Stimulated activated CD8-positive, alpha-beta memory T cell treated with anti-CD3 and anti-CD28 coated beads, Interleukin-15, amount 100 ng/mL, for 24 hours (primary cell): ENCODE data around the gene CD151.

Experiments
- DNase-seq: peaks from one replicate; pipeline ENCODE4 v3.0.0-alpha.2; 2020; ENCODE audit warnings: low read depth

Gene CD151

DNA sequence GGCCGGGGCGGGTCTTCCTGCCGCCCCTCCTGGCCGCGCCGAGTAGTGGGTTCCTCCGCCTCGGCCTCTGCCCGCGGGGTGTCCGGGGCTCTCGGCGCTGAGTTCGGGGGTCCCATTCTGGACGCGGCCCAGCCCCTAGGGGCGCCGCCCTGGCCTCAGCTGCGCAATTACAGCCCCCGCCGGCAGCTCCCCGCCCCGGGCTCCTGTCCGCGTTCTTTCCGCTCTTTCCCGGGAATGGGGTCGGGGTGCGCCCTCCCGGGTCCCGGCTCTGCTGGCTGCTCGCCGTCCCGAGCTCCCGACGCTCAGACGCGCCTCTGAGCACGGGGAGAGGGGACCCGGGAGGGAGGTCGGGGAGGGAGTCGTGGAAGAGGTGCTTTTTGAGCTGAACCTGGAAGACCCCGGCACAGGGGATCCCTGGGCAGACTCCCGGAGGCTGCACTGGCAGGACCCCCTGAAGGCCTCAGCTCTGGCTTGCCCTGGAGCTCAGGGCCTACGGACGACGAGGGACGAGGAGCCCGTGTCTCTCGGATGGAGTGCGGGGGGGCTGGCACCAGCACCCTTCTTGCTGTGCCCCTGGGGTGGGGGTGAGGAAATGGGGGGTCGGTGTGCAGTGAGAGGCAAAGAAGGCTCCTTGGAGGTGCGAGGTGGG is 10.5 kb downstream of the CD151 start:
- no peak for DNase-seq

DNA sequence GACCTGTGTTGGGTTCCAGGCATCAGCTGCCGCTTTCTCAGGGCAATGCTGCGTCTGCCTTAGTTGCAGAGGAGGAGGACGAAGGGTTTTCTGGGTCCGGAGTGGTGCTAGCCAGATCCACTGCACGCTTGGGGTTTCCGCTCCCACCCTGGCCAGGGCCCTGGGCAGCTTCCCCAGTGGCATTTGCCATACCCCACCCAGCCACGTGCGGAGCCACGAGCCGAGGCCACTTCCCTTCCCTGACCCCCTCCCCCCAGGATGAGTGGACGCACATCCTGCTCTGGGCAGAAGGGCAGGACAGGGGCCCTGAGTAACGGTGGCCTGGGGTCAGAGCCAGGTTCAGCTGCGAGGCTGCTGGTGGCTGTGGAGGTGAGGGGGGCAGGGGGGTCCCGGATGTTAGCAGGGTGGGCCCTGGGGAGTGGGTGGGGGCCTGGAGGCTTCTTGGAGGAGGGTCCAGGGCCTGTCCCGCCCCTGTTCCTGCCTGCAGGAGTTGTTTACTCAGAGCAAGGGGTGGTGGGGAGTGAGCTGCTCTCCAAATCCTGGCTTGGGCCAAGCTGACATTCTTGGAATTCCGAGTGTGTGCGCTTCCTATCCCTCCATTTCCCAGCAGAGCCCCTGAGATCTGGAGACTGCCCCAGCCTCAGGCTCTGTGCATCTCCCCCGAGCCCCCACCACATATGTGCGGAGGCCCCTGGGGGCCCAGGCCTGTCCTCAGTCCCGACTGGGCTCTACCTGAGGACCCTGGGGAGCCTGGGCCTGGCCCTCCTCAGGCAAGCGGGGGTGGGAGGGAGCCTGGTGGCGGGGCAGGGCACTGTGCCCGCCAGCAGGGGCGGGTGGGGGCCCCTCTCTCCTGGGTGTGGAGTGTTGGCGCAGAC is 11.3 kb downstream of the CD151 start:
- no peak for DNase-seq

DNA sequence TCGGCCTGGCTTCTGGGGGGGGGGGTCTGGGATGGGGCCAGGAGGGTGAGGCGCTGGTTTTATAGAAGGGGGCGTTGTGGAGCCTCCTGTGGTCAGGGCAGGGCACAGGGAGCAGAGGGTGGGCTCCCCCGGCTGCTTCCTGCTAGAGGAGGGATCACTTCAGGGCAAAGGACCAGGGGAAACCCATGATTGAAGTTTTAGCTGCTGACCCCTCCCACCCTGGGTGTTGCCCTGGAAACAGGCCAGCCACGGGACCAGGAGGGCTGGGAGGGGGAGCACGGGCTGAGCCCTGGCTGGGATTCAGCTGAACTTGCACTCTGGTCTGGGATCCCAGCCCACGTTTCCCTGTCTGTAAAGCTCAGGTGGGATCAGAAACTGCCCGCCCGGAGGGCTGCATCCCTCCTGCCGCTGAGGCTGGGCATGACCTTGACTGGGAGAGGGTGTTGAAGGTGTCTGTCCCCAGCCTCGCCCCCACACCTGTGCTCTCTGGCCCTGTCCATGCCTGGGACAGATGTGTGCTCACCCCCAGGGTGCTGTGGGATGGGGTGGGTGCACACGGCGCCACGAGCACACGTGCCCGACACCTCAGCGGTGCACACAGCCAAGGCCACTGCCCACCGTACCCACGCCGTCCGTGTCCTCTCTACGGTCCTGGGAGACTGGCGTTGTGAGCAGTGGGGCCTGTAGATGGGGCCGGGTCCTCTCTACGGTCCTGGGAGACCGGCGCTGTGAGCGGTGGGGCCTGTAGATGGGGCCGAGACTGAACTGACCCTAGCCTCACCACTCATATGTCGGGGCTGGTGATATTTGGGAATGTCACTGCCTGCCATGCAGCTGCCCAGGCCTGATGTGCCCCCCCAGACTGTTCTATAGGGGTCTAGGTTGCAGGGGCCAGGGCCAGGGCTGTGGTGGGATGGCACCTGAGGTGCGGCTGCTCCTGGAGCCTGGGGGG is 12.2 kb downstream of the CD151 start:
- DNase-seq = no peak

DNA sequence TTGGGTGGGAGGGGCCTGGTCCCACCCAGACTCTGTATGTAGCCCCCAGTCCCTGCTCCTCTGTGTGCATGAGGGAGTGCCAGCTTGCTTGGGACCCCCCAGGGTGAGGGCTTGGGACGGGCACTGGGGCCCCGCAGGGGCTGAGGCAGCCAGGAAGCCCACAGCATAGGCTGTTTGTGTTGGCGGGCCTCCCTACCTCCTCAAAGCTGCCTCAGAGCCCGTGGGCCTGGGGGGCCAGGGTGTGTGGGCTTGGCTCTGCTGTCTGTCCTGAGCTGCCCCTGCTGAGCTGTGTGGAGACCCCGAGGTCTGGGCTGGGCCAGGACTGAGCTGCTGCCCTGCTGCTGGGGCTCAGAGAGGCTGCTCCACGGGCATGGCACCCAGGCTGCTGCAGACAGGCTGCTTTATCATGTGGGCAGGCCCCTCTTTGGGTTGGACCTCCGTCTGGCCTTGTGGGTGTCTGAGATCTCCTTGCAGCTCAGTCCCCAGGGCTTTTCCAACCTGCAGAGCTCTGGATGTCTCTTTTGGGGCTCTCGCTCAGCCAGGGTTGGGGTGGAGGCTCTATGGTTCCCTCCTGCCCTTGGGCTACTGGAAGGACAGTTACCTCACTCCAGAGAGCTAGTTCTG is 13.2 kb downstream of the CD151 start:
- DNase-seq = no peak

DNA sequence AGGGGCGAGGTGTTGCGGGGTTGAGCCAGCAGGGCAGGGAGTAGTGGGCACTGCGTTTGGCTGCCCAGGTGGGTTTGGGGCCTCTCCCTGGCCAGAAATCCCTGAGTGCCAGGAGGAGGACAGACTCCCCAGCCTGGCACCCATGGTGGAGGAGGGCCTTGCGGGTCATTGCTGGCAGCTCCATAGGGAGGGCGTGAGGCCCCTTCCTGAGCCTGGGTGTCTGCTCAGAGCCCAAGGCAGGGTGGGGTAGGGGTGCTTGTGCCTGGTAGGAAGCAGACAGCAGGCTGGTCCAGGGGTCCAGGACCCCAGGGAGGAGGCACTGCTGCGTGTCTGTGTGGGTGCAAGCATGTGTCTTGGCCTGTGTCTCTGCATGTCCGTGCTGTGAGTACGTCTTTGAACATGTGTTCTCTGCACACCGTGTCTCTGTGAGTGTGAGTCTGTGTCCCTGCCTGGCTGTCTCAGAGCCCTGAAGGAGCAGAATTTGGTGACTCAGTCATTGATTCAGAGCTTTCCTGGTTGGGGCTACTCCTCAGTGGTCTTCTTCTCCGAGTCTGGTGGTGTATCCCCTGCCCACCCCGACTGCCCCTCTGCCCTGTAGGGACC is 13.8 kb downstream of the CD151 start:
- no peak for DNase-seq

DNA sequence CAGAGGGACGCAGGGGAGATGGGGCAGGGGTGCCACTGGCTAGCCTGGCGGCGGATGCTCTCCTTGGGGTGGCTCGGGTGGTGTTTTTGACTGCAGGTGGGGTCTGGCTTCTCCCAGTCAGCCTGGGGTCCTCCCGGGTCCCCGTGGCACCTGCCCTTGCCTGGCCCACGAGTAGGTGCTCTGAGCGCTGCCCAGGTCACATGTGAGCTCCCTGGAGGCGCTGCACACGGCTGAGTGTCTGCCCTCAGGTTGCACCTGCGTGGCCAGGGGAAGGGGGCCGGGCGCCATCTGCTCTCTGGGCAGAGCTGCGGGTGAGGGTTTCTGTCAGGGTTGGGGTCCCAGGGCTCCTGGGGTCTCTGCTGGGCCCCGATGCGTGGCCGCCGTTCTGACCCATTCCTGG is 15.1 kb downstream of the CD151 start:
- no peak for DNase-seq

DNA sequence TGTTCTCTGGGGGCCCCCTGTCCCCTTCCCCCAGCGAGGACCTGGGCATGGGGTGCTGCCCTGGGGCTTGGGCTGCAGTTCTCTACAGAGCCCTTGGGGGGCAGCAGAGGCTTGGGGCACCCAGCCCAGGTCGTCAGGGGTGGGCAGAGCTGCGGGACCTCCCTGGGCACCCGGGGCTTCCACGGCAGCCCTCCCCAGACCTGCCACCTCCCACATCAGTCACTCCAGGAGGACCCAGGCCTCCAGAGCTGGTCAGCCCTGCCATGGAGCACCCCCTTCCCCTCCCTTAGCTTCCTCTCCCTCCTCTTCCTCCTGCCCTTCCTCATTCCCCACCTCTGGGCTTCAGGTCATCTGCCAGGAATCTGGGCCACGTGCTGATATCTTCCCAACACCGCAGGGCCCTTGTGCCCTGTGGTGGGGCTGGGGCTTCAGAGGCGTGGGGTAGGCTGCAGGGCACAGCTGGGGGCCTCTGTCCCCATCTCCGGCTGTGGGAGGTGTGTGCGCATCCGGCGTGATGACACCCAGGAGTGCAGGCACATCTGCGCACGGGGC is 15.7 kb downstream of the CD151 start:
- DNase-seq = peak; percentile 35

DNA sequence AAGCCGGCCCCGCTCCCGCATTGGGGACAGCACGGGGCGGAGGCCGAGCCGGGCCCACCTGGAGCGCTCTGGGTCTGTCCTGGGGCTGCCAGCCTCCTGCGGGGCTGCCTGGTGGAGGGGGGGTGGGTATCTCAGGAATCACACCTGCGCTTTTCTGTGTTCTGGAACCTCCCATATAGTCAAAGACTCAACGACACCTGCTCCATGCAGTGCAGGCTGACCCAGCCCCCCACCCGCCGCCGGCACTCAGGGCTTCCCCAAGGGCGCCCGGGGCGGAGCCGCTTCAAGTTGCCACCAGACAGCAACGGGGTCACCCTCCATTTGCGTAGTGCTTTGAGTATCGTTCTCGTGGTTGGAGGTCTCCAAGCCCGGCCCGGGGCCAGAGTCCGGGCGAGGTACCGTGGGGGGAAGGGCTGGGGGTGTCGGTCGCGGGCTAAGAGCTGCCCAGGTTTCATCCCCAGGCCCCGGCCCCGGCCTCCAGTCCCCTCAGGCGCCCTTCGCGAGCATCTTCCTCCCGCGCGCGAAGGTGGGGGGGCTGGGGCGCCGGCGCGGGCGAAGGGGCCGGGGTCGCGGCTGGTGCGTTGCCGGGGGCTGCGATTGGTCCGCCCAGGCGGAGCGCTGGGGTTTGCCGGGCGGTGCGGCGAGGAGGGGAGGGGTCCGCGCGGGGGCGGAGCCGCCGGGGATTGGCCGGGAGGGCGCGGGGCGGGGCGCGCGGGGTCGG is 16.5 kb downstream of the CD151 start:
- no peak for DNase-seq

DNA sequence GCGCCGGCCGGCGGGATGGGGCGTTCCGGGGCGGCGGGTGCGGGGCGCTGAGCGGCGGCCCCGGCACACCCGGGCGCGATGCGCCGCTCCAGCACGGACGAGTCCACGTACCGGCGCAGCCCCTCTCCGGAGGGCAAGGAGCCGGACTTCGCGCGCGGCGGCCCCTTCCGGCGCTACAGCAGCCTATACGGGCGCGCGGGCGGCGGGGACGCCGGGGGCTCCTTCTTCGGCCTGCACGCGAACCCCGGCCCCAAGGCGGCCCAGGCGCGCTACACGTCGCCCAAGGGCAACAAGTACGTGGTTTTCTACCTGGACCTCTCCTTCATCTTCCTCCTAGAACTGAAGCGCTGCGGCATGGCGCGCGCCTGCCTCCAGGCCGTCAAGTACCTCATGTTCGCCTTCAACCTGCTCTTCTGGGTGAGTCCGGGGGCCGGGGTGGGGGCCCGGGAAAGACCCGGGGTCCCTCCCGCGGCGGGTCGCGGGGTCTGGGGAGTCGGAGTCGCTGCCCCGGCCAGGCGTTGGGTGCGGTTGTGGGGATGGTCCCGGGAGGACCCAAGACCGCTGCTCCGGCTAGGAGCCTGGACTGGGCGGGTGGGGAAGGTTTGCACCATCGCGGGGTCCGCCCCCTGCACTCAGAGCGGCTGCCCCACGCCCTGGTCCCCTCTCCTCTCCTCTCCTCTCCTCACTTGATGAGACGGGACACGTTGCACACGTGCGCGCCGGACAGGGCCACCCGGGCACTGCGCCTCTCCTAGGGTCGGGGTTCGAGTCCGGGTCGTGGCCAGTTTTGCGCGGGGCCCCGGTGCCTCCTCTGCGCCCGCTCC is 17.4 kb downstream of the CD151 start:
- DNase-seq = no peak

DNA sequence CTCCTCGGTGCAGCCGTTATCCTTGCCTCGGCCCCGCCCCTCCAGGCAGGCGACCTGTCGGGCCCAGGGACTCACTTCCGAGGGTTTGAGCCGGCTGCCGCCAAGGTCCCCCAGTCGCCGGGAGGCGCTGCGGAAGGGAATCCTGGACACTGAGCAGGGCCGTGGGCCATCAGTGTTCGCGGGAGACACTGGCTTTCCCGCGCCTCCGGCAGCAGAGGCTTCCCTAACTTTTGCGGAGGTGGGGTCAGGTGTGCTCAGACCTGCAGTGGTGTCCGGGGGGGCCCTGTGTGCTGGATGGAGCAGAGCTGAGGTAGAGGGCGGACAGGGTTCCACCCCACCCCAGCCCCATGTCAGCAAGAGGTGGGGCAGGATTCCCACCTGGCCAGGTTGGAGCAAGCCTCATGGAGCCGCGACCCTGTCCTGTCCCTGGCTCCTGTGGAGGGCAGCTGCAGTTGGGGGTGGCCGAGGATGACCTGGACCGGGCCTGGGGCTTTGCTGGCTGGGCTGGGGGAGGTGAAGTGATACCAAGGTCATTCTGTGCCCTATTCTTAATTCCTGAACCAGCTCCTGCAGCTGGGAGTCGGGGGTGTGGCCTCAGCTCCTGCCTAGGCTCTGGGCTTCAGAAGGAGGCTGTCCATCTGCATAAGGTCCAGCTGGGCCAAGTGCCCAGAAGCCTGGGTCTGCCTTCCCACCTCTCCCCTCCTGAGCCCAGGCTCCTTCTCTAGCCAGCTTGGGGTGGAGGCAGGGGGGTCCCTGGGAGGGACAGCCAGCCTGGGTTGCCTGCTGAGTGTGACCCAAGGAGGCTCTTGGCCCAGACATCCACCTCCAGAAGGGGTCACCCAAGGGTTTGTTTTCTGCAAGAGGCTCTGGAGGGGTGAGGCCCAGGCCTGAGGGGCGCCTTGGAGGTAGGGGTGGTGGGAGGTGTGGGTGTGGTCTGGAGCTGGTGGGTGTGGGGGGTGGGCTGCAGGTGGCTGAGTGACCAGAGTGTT is 18.3 kb downstream of the CD151 start:
- no peak for DNase-seq

DNA sequence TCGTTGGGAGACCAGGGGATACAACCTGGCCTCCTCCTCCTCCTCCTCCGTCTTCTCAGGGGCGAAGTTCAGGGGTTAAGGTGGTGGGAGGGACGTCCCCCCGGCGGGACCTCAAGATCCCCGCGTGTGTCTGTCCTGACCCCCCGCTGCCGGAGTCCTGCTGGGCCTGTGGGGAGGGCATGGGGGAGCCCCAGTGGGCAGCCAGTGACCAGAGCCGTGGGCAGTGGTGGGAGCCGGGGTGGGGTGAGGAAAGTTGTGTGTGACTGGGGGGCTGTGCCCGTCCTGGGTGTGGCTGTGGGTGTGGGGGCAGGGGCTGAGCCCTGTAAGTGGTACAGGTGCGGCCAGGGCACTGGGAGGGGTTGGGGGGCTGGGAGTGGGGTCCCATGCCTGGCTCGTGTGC is 20.0 kb downstream of the CD151 start:
- no peak for DNase-seq

DNA sequence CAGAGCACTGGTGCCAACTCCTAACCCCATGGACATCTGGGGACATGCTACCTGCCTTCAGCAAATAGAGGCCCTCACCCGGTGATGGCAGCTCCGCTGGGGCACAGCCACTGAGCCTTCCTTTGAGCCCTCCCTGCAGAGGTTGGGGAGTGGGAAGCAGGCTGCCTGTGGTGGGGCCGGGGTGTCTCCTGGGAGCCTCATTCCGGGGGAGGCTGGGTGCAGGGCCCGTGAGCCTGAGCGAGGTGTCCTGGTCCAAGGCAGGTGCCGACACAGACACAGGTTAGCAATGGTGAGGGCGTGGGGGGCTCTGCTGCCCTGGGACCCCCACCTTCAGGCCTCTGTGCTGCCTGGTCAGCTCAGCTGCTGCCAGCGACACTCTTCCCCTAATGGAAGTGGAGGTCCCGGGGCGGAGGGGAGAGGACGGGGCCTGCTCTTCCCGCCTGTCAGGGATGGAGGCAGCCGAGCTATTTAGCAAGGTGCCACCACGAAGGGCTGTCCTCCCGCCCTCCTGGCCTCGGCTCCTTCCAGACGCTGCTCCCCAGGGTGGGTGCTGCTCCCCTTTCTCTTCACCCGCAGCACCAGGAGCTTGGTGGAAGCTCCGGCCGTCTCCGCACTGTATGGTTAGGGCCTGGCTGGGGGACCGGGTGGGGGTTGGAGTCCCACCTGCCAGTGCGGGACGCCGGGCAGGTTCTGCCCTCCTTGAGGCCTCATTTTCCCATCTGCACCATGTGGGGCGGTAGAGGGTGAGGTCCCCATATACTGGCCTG is 21.1 kb downstream of the CD151 start:
- no peak for DNase-seq

DNA sequence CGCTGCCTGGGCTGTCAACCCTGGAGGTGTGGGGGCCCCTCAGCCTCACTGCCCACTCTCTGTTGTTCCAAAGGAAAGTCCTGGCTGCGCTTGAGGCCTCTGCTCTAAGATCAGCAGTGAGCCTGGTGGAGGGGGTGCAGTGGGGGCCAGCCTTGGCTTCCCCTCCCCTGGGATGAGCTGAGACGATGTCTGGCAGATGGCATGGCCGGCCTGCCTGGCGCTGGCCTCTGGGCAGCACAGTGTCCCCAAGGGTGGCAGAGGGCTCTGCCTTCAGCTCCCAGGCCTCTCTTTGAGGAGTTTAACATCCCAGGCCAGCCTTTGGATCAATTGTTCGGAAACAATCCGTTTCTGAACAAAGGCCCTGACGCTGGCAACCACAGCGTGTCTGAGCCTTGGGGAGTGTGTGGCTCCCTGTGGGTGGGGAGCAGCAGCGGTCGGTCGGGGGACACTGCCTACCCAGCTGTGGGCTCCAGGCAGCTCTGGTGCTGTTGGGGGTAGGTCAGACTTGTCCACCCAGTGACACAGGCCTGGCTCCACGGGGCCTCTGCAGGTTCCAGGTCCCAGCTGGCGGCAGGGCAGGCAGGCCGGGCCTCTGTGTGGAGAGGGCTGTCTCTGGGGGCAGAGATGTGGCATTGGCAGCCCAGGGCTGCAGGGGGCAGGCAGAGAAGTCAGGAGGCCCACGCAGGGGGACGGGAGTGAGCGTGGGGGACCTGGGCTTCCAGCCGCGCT is 22.0 kb downstream of the CD151 start:
- DNase-seq = no peak

DNA sequence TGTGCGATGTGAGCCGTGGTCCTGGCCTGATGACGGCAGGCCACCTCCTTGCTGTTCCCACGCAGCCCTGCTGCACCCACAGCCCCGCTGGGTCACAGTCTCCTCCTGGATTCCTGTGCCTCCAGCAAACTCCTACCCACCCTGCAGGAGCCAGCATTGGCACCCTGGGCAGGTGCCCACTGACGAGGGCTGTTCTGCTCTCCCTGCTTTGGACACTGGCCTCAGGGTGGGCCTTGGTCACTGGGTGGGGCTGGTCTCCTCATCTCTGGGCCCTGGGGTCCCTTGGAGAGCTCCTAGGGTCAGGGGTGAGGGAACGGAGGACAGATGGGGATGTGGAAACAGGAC is 22.6 kb downstream of the CD151 start:
- no peak for DNase-seq

DNA sequence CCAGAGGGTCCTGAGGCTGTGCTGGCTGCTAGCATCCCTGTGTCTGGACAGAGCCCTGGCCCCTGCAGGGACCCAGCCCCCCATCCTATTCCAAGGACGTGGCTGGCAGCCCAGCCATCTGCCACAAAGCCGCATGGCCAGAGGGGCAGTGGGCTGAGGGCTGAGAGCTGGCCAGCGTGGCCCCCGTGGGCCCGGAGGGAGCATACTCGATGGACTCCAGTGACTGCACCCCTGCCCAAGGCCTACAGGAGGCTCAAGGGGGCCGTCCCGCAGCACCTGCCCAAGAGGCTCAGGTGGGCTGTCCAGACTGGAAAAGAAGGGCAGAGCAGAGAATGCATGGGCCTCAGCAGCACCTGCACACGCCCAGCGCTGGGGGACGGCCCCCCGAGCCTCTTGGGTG is 23.0 kb downstream of the CD151 start:
- no peak for DNase-seq

DNA sequence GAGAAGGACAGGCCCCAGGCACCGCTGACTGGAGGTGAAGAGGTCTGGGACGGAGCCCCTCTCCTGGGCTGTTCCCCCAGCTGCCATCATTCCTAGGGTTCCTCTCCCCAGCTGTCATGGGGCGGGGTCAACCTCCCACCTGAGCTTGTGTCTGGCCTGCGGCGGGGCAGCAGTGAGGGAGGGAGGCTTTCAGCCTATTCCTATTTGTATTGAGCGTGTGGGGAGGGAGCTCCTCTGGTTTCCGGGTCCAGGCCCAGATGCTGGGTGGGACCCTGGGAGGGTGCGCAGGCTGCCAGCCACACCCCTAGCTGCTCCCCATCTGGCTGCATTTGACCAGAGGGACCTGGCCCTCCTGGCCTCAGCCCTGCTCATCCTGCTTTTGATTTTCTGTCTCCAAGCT is 23.6 kb downstream of the CD151 start:
- DNase-seq = no peak
